Cardiac muscle cell (in vitro differentiated cells and primary cell): ENCODE measurements around the gene CA10. TPM values are rescaled to one million over a fixed set of nuclear protein-coding genes. Genes with fewer than 3 reads are reported as not detected.

ENCODE experiments used
- DNase-seq, 2 donors: peaks; one replicate each; pipeline versions ENCODE4 v3.0.0 to v3.0.0-alpha.2; 2010 to 2017; ENCODE audit warnings: low read depth in 1 of 2, low spot score in 1 of 2
- H3K27ac ChIP-seq: fragments of 200-600 bp; sonication (generic); 2 replicates; pipeline ENCODE4 v1.5.1; 2016
- H3K27me3 ChIP-seq: fragments of 200-600 bp; sonication (generic); 2 replicates; pipeline ENCODE4 v1.6.0; 2016; ENCODE audit warnings: control low read depth
- H3K36me3 ChIP-seq: fragments of 200-600 bp; sonication (generic); 2 replicates; pipeline ENCODE4 v1.5.1; 2016; ENCODE audit warnings: control low read depth
- H3K4me1 ChIP-seq: fragments of 200-600 bp; sonication (generic); 2 replicates; pipeline ENCODE4 v1.8.1; 2017; ENCODE audit warnings: low read depth, mild to moderate bottlenecking, mixed run types
- H3K4me3 ChIP-seq: fragments of 200-600 bp; sonication (generic); 2 replicates; pipeline ENCODE4 v1.5.1; 2016; ENCODE audit warnings: mild to moderate bottlenecking
- H3K9me3 ChIP-seq: fragments of 200-600 bp; sonication (generic); 2 replicates; pipeline ENCODE4 v1.5.1; 2017; ENCODE audit warnings: low read depth, mild to moderate bottlenecking, control low read depth
- polyA plus RNA-seq: library from polyadenylated mRNA; unstranded; fragments of >200 nt; fragmentation: Nextera tagmentation; extraction: Ambion mirVana; gene quantifications from 2 replicates; pipeline ENCODE4 v1.2.1, GENCODE V29; 2016
- total RNA-seq: library from RNA; depleted of rRNA; stranded (reverse); fragments of >200 nt; gene quantifications from 2 replicates; pipeline ENCODE4 v1.2.3, GENCODE V29; 2016
- TF ChIP-seq, protein P1 (sequence below): IDR thresholded peaks from 2 replicates; pipeline ENCODE4 v1.5.1; 2012; ENCODE audit warnings: low read depth, mild to moderate bottlenecking, low read length

Gene CA10
- total and polyA plus RNA-seq, 2 experiments from 2014 or later: not detected

DNA sequence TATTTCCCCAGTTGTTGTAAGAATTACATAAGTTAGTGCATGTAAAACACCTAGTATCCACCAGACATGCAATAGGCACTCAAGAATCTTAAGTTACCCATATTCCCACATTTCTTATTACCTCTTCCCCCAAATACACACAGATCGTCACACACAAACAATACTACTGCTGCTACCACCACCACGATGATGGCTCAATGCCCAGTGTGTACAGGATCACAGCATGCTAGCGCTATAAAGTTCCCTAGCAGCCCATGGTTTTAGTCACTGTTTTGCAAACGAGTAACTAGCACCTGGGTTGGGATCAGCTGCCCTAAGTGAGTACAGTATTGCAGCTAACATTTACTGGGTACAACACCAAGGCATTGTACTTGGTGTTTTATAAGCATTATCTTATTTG, 486.4 kb downstream of the CA10 start:
- Histone ChIP-seq H3K4me1 (no peaks in the 10 kb centered on the region), H3K36me3 (no peaks in the 10 kb centered on the region), H3K27ac (no peak overlapping the region), H3K4me3 (no peak overlapping the region), H3K9me3 (no peaks in the 10 kb centered on the region), H3K27me3 (no peaks in the 10 kb centered on the region)
- TF ChIP-seq, protein P1, sequence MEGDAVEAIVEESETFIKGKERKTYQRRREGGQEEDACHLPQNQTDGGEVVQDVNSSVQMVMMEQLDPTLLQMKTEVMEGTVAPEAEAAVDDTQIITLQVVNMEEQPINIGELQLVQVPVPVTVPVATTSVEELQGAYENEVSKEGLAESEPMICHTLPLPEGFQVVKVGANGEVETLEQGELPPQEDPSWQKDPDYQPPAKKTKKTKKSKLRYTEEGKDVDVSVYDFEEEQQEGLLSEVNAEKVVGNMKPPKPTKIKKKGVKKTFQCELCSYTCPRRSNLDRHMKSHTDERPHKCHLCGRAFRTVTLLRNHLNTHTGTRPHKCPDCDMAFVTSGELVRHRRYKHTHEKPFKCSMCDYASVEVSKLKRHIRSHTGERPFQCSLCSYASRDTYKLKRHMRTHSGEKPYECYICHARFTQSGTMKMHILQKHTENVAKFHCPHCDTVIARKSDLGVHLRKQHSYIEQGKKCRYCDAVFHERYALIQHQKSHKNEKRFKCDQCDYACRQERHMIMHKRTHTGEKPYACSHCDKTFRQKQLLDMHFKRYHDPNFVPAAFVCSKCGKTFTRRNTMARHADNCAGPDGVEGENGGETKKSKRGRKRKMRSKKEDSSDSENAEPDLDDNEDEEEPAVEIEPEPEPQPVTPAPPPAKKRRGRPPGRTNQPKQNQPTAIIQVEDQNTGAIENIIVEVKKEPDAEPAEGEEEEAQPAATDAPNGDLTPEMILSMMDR: no peak
- no peak for DNase-seq

DNA sequence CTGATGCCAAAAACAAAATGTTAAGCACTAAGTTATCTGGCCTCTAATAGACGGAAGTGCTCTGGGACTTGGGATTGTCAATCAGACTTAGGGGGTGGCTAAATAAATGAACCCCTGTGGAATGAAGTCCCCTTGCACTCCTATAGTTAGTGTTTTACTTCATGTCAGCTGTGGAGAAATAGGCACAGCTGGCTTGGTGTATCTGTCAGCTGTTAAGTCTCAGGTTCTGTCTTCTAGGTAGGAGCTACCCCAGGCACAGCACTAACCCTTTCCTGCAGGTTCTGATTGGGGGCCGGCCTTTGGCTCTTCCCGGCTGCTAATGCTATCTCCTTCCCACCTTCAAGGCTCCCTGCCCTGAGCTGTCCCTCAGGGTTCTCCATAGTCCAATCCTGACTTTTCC, 487.6 kb downstream of the CA10 start:
- Histone ChIP-seq H3K27me3 (no peaks in the 10 kb centered on the region), H3K4me1 (no peaks in the 10 kb centered on the region), H3K9me3 (no peaks in the 10 kb centered on the region), H3K4me3 (no peak overlapping the region), H3K27ac (no peak overlapping the region), H3K36me3 (no peaks in the 10 kb centered on the region)
- TF ChIP-seq, protein P1: no peak
- no peak for DNase-seq

DNA sequence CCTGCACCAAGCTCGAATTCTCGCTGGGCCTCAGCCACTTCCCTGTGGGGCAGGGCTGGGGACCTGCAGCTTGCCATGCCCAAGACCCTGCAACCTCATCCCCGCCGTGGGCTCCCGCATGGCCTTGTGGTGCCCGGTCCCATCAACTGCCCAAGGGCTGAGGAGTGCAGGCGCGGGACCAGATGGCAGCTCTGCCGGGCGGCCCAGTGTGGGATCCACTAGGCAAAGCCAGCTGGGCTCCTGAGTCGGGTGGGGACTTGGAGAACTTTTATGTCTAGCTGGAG, 489.6 kb downstream of the CA10 start:
- Histone ChIP-seq H3K4me1 (no peaks in the 10 kb centered on the region), H3K4me3 (no peak overlapping the region), H3K27ac (no peak overlapping the region), H3K9me3 (no peaks in the 10 kb centered on the region), H3K36me3 (no peaks in the 10 kb centered on the region), H3K27me3 (no peaks in the 10 kb centered on the region)
- DNase-seq: no peak
- TF ChIP-seq, protein P1: no peak

DNA sequence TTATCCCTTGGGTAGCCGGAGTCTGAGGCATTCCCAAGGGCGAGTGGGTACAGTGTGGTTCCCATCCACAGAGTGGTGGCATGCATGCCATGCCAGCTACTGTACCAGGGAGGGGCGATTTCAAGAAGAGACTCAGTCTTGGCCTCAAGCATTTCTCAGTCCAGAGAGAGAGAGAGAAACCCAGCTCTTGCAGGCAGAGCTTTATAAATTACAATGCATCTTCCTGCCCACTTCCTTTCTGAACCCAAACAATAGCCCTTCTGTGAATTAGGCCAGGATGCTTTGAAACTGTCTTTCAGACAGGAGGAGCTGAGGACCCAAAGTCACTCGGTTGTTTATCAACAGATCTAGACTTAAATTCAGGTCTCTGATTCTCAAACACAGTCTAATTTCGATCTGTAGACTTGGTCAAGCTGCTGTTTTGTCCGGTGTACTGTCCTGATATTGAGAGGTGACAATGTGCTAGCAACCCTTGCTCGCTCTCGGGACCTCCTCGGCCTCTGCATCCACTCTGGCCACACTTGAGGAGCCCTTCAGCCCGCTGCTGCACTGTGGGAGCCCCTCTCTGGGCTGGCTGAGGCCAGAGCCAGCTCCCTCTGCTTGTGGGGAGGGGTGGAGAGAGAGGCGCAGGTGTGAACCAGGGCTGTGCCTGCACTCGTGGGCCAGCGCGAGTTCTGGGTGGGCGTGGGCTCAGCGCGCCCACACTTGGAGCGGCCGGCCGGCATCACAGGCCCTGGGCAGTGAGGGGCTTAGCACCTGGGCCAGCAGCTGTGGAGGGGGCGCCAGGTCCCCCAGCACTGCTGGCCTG, 490.2 kb downstream of the CA10 start:
- DNase-seq: no peak
- Histone ChIP-seq H3K27me3 (no peaks in the 10 kb centered on the region), H3K4me1 (peaks cover 4% of the 10 kb centered on the region), H3K36me3 (no peaks in the 10 kb centered on the region), H3K27ac (no peak overlapping the region), H3K4me3 (no peak overlapping the region), H3K9me3 (no peaks in the 10 kb centered on the region)
- TF ChIP-seq, protein P1: no peak

DNA sequence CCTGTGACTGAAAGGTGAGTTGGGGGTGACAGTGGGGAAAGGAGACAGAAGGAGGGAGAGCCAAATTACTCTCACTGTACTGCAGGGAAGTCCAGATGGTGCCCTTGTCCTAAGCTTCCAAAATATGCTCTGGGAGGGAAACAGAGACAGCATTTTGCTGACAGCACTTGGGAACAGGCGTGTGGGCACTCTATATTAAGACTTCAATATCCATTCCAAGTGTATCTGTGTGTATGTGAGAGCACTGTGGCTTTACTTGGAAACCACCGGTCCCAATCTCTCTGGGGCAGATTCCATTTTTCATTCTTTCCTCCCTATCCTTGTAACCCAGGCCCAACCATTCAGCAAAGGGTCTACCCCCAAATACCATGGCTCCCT, 490.8 kb downstream of the CA10 start:
- H3K27ac ChIP-seq: no peak overlapping the region
- H3K36me3 ChIP-seq: no peaks in the 10 kb centered on the region
- no peak overlapping the region for H3K4me3 ChIP-seq
- DNase-seq: no peak
- H3K4me1 ChIP-seq: peaks cover 7% of the 10 kb centered on the region
- no peaks in the 10 kb centered on the region for H3K27me3 ChIP-seq
- TF ChIP-seq, protein P1: no peak
- no peaks in the 10 kb centered on the region for H3K9me3 ChIP-seq
